T-helper 17 cell (primary cell): ENCODE results near the gene P4HA3. TPM values are rescaled to one million over a fixed set of nuclear protein-coding genes. Genes with fewer than 3 reads are reported as not detected.

Experiments used
- ATAC-seq: fragments of 150-1000 bp; cut with Tn5 transposase; 2 replicates; pipeline ENCODE4 v1.10.0; 2021; ENCODE audit warnings: mild to moderate bottlenecking, moderate library complexity
- DNase-seq, 3 donors: peaks; one replicate each; pipeline versions ENCODE4 v3.0.0 to v3.0.0-alpha.2; 2020 to 2021
- H3K9me3 ChIP-seq: one replicate; pipeline ENCODE4 v1.7.0; 2013; ENCODE audit warnings: low read length, mild to moderate bottlenecking; ENCODE audit not compliant: control insufficient read depth, poor library complexity, severe bottlenecking
- H3K27ac Mint-ChIP-seq: one replicate; pipeline ENCODE4 v1.8.0; 2022; ENCODE audit warnings: mild to moderate bottlenecking, moderate library complexity, mixed read lengths
- H3K27me3 Mint-ChIP-seq: one replicate; pipeline ENCODE4 v1.8.0; 2022; ENCODE audit warnings: mixed read lengths
- H3K36me3 Mint-ChIP-seq: one replicate; pipeline ENCODE4 v1.8.0; 2022; ENCODE audit warnings: low read depth, mixed read lengths
- H3K4me1 Mint-ChIP-seq: one replicate; pipeline ENCODE4 v1.8.0; 2022; ENCODE audit warnings: mild to moderate bottlenecking, mixed read lengths
- H3K4me3 Mint-ChIP-seq: one replicate; pipeline ENCODE4 v1.8.0; 2022; ENCODE audit warnings: mild to moderate bottlenecking, moderate library complexity, mixed read lengths
- total RNA-seq, 4 donors: library from RNA in 2 of 4; stranded (reverse) in 2 of 4; gene quantifications; one replicate each; pipeline ENCODE4 v1.2.3 and lab custom pipeline; 2022 to 2026

P4HA3 gene
- total RNA-seq, 2 donors from 2014 or later, result not detected

DNA sequence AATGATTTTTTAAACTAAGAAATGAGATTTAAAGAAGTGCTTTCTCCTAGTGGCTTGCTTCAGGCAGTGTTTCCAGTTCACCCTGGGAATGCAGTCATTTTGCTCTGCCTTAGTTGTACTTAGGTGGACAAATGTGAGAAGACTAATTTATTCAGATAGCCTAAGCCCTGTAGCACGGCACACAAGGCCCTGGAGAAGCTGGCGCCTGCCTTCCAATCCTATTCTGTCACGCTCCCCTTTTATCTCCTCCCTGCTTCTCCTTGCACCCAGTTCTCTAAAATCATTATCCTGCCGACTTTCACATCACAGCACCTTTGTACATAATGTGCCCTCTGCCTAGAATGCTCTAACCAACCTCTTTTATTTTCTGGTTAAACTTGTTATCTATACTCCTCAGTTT is 76.3 kb downstream of the P4HA3 start:
- ATAC-seq (no peak), DNase-seq (no peak)
- no peaks in the 10 kb centered on the region for H3K27me3 Mint-ChIP-seq
- no peaks in the 10 kb centered on the region for H3K9me3 ChIP-seq
- no peak overlapping the region for H3K27ac Mint-ChIP-seq
- H3K4me1 Mint-ChIP-seq, result peaks cover 6% of the 10 kb centered on the region
- peaks cover 12% of the 10 kb centered on the region for H3K36me3 Mint-ChIP-seq
- no peak overlapping the region for H3K4me3 Mint-ChIP-seq

DNA sequence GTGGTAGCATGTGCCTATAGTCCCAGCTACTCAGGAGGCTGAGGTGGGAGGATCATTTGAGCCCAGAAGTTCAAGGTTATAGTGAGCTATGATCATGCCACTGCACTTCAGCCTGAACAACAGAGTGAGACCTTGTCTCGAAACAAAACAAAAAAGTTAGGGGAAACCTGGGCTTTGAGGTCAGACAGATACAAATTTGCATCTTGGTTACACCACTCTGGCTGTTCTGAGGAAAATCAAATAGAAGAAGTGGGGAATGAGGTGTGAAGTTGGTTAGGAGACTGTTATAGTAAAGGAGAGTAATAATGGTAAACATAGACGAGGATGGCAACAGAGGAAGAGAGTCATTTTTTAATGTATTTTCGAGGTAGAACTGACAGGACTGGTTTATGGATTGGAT is 77.8 kb downstream of the P4HA3 start:
- Mint-ChIP-seq H3K4me3 (no peak overlapping the region), H3K27ac (no peak overlapping the region), H3K4me1 (peaks cover 6% of the 10 kb centered on the region), H3K27me3 (no peaks in the 10 kb centered on the region), H3K36me3 (peaks cover 2% of the 10 kb centered on the region)
- DNase-seq (no peak), ATAC-seq (no peak)
- H3K9me3 ChIP-seq, result no peaks in the 10 kb centered on the region

DNA sequence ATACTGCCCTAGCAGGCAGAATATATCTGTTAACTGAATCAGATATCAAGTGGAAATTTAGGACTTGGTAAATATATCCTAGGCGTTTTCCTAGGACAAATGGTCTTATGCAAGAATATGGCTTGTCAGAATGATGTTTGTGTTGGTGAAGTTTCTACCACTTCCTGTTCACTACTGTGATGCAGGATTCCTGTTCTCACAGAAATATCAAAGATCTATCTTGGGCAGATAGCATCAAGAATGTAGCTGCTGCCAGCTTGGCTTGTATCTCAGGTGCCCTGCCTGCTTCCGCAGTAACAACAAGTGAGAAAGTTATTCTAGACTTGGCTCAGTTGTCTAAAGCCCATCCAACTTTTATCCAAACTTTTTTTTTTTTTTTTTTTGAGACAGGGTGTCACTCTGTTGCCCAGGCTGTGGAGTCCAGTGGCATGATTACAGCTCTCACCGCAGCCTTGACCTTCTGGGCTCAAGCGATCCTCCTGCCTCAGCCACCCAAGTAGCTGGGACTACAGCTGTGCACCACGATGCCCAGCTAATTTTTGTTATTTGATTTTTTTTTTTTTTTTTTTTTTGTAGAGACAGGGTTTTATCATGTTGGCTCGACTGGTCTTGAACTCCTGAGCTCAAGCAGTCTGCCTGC is 79.0 kb downstream of the P4HA3 start:
- H3K27me3 Mint-ChIP-seq, result no peaks in the 10 kb centered on the region
- H3K9me3 ChIP-seq, result no peaks in the 10 kb centered on the region
- peaks cover 6% of the 10 kb centered on the region for H3K4me1 Mint-ChIP-seq
- H3K36me3 Mint-ChIP-seq, result peaks cover 2% of the 10 kb centered on the region
- DNase-seq (no peak), ATAC-seq (peak; percentile 97)
- H3K4me3 Mint-ChIP-seq, result peak overlapping the region; percentile 56
- H3K27ac Mint-ChIP-seq, result no peak overlapping the region

DNA sequence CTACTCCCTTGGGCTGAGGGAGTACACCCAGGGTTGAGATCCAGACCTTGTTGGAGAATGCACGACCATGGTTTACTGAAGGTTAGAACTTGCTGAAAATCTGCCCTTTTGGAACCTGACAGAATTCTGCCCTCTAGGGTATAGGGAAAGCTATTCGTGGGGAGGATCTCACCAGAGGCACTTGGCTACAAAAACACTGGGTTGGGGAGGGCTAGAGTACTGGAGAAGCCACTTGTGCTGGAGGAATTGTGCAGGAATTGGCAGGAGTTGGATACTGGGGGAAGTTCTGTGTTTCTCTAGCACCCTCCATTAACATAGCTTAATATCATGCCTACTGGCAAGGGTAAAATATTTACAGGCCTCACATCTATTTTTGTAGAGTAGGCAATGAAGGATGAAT is 84.5 kb downstream of the P4HA3 start:
- peaks cover 1% of the 10 kb centered on the region for H3K36me3 Mint-ChIP-seq

DNA sequence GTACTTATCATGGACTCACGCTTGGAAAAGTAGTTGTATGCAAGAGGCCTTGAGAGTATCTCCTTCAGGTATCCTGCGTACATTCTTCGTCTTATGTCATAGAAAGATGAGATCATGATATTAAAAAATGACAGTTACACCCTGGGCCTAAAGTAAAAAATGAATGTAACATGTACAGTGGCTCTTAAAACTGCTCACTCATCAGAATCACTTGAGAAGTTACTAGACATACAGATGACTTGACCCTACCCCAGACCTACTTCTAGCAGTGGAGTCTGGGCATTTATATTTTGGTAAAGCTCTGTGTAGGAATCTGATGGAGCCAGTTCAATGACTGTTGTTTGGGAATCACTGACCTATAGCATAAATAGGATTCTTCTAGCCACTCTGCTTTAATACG is 85.9 kb downstream of the P4HA3 start:
- no peak overlapping the region for H3K4me3 Mint-ChIP-seq

More for the DNA sequence above, 84.5 kb downstream of the P4HA3 start:
- Mint-ChIP-seq H3K27me3 (no peaks in the 10 kb centered on the region), H3K27ac (peak overlapping the region; percentile 14), H3K4me1 (peaks cover 2% of the 10 kb centered on the region), H3K4me3 (no peak overlapping the region)
- no peak for DNase-seq
- ATAC-seq, result no peak
- no peaks in the 10 kb centered on the region for H3K9me3 ChIP-seq

DNA sequence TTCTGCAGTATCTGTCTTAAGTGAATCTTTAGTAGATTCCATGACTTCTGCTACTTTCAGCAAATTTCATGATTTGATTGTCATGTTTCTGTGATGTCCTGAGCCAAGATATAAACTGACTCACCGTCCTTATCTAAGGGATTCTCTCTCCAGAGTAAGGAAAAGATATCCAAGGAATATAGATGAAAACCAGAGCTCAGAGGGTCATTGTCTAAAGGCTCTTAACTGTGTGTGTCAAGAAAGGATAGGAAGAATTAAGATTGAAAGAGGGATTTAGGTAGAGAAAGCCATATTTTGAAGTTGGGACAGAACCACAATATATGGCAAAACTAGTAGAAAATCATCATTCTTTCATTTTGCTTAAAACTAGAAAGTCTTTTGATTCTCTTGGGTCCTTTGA is 89.6 kb downstream of the P4HA3 start:
- no peaks in the 10 kb centered on the region for H3K36me3 Mint-ChIP-seq
- DNase-seq, result no peak
- no peak overlapping the region for H3K4me3 Mint-ChIP-seq
- H3K4me1 Mint-ChIP-seq, result no peaks in the 10 kb centered on the region
- ATAC-seq, result no peak
- no peaks in the 10 kb centered on the region for H3K9me3 ChIP-seq
- H3K27ac Mint-ChIP-seq, result no peak overlapping the region
- H3K27me3 Mint-ChIP-seq, result no peaks in the 10 kb centered on the region

More for the DNA sequence above, 85.9 kb downstream of the P4HA3 start:
- H3K27me3 Mint-ChIP-seq, result no peaks in the 10 kb centered on the region
- H3K36me3 Mint-ChIP-seq, result no peaks in the 10 kb centered on the region
- no peak for ATAC-seq
- H3K4me1 Mint-ChIP-seq, result no peaks in the 10 kb centered on the region
- no peaks in the 10 kb centered on the region for H3K9me3 ChIP-seq
- DNase-seq, result no peak
- H3K27ac Mint-ChIP-seq, result no peak overlapping the region

DNA sequence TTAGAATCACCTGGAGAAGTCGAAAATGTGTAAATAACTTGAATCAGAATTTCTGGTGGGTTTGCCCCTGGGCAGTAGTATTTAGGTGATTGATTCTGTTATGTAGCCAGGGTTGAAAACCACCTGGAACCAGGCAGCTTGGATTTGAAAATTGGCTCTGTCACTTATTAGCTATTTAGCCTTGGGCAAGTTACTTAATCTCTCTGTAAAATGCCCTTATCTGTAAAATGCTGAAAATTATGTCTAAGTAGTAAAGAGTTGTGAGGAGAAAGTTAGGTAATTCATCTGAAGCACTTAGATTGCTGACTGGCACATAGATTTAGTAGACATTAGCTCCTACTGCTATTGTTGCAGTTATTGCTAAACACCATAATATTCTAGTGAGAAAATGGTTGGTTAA is 91.1 kb downstream of the P4HA3 start:
- no peaks in the 10 kb centered on the region for H3K9me3 ChIP-seq
- DNase-seq, result no peak
- no peak for ATAC-seq
- no peak overlapping the region for H3K4me3 Mint-ChIP-seq
- H3K4me1 Mint-ChIP-seq, result no peaks in the 10 kb centered on the region
- H3K36me3 Mint-ChIP-seq, result peaks cover 3% of the 10 kb centered on the region
- peak overlapping the region; percentile 24 for H3K27ac Mint-ChIP-seq
- H3K27me3 Mint-ChIP-seq, result no peaks in the 10 kb centered on the region

Other genes with a start within 250 kb of the P4HA3 start
- 10 to 100 TPM; 35.5 to 37.1 TPM for gene C2CD3, start 140.6 kb downstream of the P4HA3 start, total RNA-seq
- 10 to 100 TPM; 15.3 to 17.8 TPM for gene PPME1, start 140.4 kb downstream of the P4HA3 start, total RNA-seq
- 10 to 100 TPM; 10.2 to 10.8 TPM for gene PGM2L1, start 86.8 kb upstream of the P4HA3 start, total RNA-seq
- 1 to 10 TPM in 1 of 2 donors, under 1 TPM in 1; 0.40 to 1.6 TPM for gene KCNE3, start 155.9 kb upstream of the P4HA3 start, total RNA-seq
- 1 to 10 TPM; 5.8 to 6.8 TPM for gene LIPT2, start 182.1 kb upstream of the P4HA3 start, total RNA-seq